AG10803 (cell line): ENCODE results near the gene MED19.
"Not testable (repeated sequence)": the region's sequence is repeated elsewhere in the genome, so short reads cannot be mapped to it uniquely, and the experiment has no call there.

Experiments
- DNase-seq: peaks from one replicate; pipeline ENCODE4 v3.0.0; 2010; ENCODE audit warnings: low read depth
- H3K4me3 ChIP-seq: 2 replicates; pipeline ENCODE4 v1.5.1; 2011; ENCODE audit warnings: mild to moderate bottlenecking, low read length, control low read depth
- TF ChIP-seq, protein P1 (sequence below): conservative IDR thresholded peaks from 2 replicates; pipeline ENCODE4 v1.5.1; 2011; ENCODE audit warnings: mild to moderate bottlenecking, low read length, control low read depth, inconsistent platforms

Gene MED19

DNA sequence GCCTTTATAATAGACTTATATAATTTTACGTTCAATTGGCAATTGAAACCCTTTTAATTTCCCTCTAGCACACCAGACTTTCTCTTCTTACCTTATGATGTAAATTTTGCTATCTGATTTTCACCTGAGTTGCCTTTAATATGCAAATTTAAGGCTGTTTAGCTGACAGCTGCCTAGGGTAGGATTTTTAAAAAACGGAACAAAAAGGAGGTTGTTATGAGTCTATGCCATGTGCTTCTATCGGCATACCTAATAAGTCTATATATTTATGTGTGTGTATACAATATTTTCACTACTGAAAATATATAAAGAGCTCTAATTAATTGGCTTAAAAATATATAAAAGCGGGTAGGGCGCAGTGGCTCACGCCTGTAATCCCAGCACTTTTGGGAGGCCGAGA, 17.5 kb upstream of the MED19 start:
- TF ChIP-seq, protein P1, sequence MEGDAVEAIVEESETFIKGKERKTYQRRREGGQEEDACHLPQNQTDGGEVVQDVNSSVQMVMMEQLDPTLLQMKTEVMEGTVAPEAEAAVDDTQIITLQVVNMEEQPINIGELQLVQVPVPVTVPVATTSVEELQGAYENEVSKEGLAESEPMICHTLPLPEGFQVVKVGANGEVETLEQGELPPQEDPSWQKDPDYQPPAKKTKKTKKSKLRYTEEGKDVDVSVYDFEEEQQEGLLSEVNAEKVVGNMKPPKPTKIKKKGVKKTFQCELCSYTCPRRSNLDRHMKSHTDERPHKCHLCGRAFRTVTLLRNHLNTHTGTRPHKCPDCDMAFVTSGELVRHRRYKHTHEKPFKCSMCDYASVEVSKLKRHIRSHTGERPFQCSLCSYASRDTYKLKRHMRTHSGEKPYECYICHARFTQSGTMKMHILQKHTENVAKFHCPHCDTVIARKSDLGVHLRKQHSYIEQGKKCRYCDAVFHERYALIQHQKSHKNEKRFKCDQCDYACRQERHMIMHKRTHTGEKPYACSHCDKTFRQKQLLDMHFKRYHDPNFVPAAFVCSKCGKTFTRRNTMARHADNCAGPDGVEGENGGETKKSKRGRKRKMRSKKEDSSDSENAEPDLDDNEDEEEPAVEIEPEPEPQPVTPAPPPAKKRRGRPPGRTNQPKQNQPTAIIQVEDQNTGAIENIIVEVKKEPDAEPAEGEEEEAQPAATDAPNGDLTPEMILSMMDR, result no peak
- H3K4me3 ChIP-seq, result no peak overlapping the region
- DNase-seq, result no peak

DNA sequence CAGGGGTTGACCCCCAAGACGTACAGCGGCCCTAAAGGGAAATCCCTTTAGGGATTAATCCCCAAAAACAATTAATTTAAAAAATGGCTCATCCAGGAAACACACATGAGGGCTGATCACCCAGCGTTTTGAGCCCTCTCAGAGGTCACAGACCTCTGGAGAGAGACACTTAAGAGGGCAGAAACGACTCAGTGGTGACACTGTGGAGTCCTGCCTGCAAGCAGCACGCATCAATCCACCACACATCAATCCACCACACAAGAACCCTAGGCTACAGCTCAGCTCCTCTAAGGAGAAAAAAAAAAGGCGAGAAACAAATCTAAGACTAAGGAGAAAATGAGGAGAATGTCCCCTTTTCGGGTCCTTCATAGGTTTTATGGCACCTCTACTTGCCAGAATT, 16.8 kb upstream of the MED19 start:
- H3K4me3 ChIP-seq, result no peak overlapping the region
- TF ChIP-seq, protein P1, result no peak

DNA sequence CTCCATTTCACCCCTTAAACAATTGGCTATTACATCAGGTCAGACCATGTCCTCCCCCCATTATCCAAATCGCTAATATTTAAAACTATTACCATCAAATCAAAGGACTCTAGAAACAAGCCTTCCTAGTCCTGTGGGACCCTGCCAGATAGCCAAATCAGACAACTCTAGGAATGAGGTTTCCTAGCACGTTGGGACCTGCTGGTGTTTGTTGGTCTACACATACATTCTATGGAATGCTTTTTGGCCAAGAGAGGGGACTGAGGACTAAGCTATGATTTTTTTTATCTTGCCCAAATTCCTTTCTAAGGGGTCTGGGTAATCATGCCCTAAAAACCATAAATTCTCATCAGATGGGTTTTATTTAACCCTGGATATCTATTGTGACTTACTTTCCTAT, 15.2 kb upstream of the MED19 start:
- no peak overlapping the region for H3K4me3 ChIP-seq

More for the DNA sequence above, 16.8 kb upstream of the MED19 start:
- no peak for DNase-seq

DNA sequence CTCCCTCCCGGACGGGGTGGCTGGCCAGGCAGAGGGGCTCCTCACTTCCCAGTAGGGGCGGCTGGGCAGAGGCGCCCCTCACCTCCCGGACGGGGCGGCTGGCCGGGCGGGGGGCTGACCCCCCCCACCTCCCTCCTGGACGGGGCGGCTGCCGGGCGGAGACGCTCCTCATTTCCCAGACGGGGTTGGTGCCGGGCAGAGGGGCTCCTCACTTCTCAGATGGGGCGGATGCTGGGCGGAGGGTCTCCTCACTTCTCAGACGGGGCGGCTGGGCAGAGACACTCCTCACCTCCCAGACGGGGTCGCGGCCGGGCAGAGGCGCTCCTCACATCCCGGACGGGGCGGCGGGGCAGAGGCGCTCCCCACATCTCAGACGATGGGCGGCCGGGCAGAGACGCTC, 4.7 kb upstream of the MED19 start:
- not testable (repeated sequence) for H3K4me3 ChIP-seq, DNase-seq

More for the DNA sequence above, 15.2 kb upstream of the MED19 start:
- TF ChIP-seq, protein P1, result no peak
- no peak for DNase-seq

DNA sequence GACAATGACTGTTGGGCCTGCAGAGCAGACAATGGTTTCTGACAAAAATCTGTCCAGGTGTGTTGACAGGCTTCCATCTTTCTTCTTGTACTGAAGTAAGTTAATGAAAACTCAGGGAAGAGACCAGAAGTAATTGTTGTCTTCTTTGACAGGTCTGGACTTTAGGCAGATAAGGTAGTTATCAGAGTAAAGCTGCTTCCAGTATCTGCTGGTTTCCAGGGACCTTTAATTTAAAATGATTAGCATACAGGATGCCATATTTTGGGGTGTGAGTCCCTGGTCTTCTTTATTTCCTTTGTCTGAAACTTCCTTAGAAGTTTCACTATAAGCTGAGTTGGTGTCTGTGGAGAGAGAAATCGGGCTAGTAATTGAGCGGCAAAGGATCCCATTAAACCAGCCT, 1.8 kb upstream of the MED19 start:
- H3K4me3 ChIP-seq, result peak overlapping the region; percentile 100
- TF ChIP-seq, protein P1, result no peak
- no peak for DNase-seq

DNA sequence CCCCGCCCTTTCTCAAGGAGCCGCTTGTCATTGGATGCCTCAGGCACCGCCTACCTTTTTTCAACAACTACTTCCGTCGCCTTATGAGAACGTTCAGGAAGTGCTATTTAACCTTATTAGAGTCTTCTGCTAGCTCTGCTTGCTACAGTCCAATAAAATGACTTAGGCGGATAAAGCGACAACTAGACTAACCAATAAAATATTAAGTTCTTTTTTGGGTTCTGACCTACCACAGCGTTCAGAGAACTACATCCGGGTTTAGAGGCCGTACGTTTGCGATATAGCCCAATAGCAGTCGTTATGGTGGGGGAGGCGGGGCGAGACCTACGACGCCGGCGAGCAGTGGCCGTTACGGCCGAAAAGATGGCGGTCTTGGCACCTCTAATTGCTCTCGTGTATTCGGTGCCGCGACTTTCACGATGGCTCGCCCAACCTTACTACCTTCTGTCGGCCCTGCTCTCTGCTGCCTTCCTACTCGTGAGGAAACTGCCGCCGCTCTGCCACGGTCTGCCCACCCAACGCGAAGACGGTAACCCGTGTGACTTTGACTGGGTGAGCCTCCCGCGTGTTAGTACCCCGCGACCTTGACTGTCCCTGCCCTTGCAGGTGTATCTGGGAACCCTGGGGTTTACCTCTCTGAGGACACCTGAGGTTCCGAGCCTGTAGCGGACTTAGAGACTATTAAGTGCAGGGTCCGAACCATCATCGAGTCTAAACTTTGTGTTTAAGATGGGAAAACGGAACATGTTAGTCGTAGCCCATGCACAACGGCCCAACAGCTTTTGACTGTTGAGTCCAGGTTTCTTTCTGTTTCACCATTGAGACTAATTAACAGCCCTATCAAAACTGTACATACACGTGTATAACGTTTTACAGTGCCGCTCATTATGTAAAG, 488 bp upstream of the MED19 start, which contains the start of gene TMX2:
Gene TMX2 (plus strand): TSS at position 338 of the 895 bp plus-strand sequence. CDS start 26 bp downstream, at position 364.
- peak within 1 kb of the TSS; percentile 100 for H3K4me3 ChIP-seq
- DNase-seq, result peak; percentile 100

DNA sequence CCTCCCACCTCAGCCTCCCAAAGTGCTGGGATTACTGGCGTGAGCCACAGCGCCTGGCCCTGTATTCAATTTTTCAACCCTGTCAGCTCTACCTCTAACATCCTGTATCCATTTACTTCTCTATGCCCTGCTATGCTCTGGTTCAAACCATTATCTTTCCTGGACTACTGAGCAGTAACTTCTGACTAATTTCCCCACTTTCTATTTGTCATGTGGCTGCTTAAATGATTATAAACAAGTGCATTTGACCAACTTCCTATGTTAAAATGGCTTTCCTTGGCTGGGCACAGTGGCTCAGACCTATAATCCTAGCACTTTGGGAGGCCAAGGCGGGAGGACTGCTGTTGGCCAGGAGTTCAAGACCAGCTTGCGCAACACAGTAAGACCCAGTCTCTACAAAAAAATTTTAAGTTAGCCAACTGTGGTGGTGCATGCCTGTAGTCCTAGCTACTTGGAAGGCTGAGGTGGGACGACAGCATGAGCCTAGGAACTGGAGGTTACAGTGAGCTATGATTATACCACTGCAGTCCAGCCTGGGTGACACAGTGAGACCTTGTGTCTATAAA, 2.1 kb downstream of the MED19 start:
- no peak overlapping the region for H3K4me3 ChIP-seq
- no peak for DNase-seq
- TF ChIP-seq, protein P1, result no peak

More for the DNA sequence above, 488 bp upstream of the MED19 start, which contains the start of gene TMX2:
- TF ChIP-seq, protein P1, result no peak

DNA sequence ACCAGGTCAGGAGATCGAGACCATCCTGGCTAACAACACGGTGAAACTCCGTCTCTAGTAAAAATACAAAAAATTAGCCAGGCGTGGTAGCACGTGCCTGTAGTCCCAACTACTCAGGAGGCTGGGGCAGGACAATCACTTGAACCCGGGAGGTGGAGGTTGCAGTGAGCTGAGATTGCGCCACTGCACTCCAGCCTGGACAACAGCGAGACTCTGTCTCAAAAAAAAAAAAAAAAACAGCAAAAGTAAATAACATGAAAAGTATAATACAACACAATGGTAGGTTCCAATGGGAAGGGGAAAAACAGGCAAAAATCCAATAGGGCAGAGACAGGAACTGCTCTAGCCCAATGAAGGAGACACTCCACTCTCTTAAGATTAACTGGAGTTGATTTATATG, 6.6 kb downstream of the MED19 start:
- not testable (repeated sequence) for DNase-seq, H3K4me3 ChIP-seq
